Measurements from ENCODE around the gene GJC3. TPM values are rescaled to one million over a fixed set of nuclear protein-coding genes. Genes with fewer than 3 reads are reported as not detected.

GJC3 gene
- total and polyA plus RNA-seq, 9 of the 15 experiments (the other 6 are each of a cell fraction or from before 2014, with no cell fraction given) = 0.10 to 0.45 (median 0.28) TPM; not detected in 1

DNA sequence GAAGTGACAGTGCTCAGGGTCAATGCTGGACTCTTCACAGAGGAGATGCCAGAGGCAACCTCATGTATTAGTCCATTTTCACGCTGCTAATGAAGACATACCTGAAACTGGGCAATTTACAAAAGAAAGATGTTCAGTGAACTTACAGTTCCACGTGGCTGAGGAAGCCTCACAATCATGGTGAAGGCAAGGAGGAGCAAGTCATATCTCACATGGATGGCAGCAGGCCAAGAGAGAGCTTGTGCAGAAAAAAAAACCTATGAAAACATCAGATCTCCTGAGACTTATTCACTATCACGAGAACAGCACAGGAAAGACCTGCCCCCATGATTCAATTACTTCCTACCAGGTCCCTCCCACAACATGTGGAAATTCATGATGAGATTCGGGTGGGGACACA is 5.6 kb upstream of the GJC3 start (continued):
- TF ChIP-seq, protein P1, sequence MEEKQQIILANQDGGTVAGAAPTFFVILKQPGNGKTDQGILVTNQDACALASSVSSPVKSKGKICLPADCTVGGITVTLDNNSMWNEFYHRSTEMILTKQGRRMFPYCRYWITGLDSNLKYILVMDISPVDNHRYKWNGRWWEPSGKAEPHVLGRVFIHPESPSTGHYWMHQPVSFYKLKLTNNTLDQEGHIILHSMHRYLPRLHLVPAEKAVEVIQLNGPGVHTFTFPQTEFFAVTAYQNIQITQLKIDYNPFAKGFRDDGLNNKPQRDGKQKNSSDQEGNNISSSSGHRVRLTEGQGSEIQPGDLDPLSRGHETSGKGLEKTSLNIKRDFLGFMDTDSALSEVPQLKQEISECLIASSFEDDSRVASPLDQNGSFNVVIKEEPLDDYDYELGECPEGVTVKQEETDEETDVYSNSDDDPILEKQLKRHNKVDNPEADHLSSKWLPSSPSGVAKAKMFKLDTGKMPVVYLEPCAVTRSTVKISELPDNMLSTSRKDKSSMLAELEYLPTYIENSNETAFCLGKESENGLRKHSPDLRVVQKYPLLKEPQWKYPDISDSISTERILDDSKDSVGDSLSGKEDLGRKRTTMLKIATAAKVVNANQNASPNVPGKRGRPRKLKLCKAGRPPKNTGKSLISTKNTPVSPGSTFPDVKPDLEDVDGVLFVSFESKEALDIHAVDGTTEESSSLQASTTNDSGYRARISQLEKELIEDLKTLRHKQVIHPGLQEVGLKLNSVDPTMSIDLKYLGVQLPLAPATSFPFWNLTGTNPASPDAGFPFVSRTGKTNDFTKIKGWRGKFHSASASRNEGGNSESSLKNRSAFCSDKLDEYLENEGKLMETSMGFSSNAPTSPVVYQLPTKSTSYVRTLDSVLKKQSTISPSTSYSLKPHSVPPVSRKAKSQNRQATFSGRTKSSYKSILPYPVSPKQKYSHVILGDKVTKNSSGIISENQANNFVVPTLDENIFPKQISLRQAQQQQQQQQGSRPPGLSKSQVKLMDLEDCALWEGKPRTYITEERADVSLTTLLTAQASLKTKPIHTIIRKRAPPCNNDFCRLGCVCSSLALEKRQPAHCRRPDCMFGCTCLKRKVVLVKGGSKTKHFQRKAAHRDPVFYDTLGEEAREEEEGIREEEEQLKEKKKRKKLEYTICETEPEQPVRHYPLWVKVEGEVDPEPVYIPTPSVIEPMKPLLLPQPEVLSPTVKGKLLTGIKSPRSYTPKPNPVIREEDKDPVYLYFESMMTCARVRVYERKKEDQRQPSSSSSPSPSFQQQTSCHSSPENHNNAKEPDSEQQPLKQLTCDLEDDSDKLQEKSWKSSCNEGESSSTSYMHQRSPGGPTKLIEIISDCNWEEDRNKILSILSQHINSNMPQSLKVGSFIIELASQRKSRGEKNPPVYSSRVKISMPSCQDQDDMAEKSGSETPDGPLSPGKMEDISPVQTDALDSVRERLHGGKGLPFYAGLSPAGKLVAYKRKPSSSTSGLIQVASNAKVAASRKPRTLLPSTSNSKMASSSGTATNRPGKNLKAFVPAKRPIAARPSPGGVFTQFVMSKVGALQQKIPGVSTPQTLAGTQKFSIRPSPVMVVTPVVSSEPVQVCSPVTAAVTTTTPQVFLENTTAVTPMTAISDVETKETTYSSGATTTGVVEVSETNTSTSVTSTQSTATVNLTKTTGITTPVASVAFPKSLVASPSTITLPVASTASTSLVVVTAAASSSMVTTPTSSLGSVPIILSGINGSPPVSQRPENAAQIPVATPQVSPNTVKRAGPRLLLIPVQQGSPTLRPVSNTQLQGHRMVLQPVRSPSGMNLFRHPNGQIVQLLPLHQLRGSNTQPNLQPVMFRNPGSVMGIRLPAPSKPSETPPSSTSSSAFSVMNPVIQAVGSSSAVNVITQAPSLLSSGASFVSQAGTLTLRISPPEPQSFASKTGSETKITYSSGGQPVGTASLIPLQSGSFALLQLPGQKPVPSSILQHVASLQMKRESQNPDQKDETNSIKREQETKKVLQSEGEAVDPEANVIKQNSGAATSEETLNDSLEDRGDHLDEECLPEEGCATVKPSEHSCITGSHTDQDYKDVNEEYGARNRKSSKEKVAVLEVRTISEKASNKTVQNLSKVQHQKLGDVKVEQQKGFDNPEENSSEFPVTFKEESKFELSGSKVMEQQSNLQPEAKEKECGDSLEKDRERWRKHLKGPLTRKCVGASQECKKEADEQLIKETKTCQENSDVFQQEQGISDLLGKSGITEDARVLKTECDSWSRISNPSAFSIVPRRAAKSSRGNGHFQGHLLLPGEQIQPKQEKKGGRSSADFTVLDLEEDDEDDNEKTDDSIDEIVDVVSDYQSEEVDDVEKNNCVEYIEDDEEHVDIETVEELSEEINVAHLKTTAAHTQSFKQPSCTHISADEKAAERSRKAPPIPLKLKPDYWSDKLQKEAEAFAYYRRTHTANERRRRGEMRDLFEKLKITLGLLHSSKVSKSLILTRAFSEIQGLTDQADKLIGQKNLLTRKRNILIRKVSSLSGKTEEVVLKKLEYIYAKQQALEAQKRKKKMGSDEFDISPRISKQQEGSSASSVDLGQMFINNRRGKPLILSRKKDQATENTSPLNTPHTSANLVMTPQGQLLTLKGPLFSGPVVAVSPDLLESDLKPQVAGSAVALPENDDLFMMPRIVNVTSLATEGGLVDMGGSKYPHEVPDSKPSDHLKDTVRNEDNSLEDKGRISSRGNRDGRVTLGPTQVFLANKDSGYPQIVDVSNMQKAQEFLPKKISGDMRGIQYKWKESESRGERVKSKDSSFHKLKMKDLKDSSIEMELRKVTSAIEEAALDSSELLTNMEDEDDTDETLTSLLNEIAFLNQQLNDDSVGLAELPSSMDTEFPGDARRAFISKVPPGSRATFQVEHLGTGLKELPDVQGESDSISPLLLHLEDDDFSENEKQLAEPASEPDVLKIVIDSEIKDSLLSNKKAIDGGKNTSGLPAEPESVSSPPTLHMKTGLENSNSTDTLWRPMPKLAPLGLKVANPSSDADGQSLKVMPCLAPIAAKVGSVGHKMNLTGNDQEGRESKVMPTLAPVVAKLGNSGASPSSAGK (IDR thresholded peaks at IDR 0.05) = peak; percentile 87

All from K562 (cell line).